ENCODE results near the gene GPR12.
"Not testable (repeated sequence)": the region's sequence is repeated elsewhere in the genome, so short reads cannot be mapped to it uniquely, and the experiment has no call there.

The GPR12 gene

GRCh38 chr13:26747706-26748105, 12.9 kb downstream of the GPR12 start:
- no peak for DNase-seq

- DNase-seq, result no peak
Measured at GRCh38 chr13:26743971-26744370, 16.6 kb downstream of the GPR12 start.

GRCh38 chr13:26742691-26743358, 17.8 kb downstream of the GPR12 start:
- no peak for DNase-seq

- DNase-seq, result no peak
Measured at GRCh38 chr13:26735677-26736076, 24.9 kb downstream of the GPR12 start.

- no peak for DNase-seq
Measured at GRCh38 chr13:26727633-26728032, 33.0 kb downstream of the GPR12 start.

- DNase-seq, result no peak
Measured at GRCh38 chr13:26727122-26727521, 33.5 kb downstream of the GPR12 start.

GRCh38 chr13:26726684-26727083, 33.9 kb downstream of the GPR12 start:
- DNase-seq, result no peak

- DNase-seq, result not testable (repeated sequence)
Measured at GRCh38 chr13:26723620-26724019, 37.0 kb downstream of the GPR12 start.

GRCh38 chr13:26722321-26722720, 38.3 kb downstream of the GPR12 start:
- DNase-seq, result no peak

- DNase-seq, result peak; percentile 34
Measured at GRCh38 chr13:26721251-26722121, 39.1 kb downstream of the GPR12 start.

GRCh38 chr13:26719356-26719945, 41.1 kb downstream of the GPR12 start:
- peak; percentile 7 for DNase-seq

GRCh38 chr13:26718872-26719271, 41.7 kb downstream of the GPR12 start:
- DNase-seq, result no peak

- DNase-seq, result no peak
Measured at GRCh38 chr13:26718146-26718545, 42.4 kb downstream of the GPR12 start.

GRCh38 chr13:26716984-26717383, 43.6 kb downstream of the GPR12 start:
- DNase-seq, result no peak

- DNase-seq, result no peak
Measured at GRCh38 chr13:26713341-26713740, 47.2 kb downstream of the GPR12 start.

- no peak for DNase-seq
Measured at GRCh38 chr13:26711211-26711610, 49.4 kb downstream of the GPR12 start.

- DNase-seq, result no peak
Measured at GRCh38 chr13:26710166-26710565, 50.4 kb downstream of the GPR12 start.

GRCh38 chr13:26709461-26709860, 51.1 kb downstream of the GPR12 start:
- DNase-seq, result no peak

GRCh38 chr13:26708007-26708297, 52.6 kb downstream of the GPR12 start:
- no peak for DNase-seq

- DNase-seq, result peak; percentile 38
Measured at GRCh38 chr13:26707122-26708006, 53.2 kb downstream of the GPR12 start.

- no peak for DNase-seq
Measured at GRCh38 chr13:26706381-26706780, 54.2 kb downstream of the GPR12 start.

- no peak for DNase-seq
Measured at GRCh38 chr13:26705536-26705935, 55.0 kb downstream of the GPR12 start.
